KBM-7 (cell line): ENCODE measurements around the gene DCLK3.

Experiments
- DNase-seq: peaks from one replicate; pipeline ENCODE4 v3.0.0-alpha.2; 2015
- in situ Hi-C: fragments of 300-500 bp; cut with MboI; formaldehyde crosslinking; loops from 2 replicates; pipeline ENCODE4 v1.14.3; 2020; ENCODE audit warnings: low sequenced_read_pairs, low pct_unique_long_range_greater_than_20kb, mixed read lengths

DCLK3 gene, protein sequence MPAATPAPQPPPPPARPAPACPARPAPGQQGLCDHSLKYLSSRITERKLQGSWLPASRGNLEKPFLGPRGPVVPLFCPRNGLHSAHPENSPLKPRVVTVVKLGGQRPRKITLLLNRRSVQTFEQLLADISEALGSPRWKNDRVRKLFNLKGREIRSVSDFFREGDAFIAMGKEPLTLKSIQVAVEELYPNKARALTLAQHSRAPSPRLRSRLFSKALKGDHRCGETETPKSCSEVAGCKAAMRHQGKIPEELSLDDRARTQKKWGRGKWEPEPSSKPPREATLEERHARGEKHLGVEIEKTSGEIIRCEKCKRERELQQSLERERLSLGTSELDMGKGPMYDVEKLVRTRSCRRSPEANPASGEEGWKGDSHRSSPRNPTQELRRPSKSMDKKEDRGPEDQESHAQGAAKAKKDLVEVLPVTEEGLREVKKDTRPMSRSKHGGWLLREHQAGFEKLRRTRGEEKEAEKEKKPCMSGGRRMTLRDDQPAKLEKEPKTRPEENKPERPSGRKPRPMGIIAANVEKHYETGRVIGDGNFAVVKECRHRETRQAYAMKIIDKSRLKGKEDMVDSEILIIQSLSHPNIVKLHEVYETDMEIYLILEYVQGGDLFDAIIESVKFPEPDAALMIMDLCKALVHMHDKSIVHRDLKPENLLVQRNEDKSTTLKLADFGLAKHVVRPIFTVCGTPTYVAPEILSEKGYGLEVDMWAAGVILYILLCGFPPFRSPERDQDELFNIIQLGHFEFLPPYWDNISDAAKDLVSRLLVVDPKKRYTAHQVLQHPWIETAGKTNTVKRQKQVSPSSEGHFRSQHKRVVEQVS

GRCh38 chr3:36763850-36764703, at the start of gene DCLK3:
DCLK3 (minus strand) TSS chr3:36764553; CDS start chr3:36764263, 290 bp downstream.
- in situ Hi-C loops = no loop called here
- DNase-seq = peak; percentile 2

DNA sequence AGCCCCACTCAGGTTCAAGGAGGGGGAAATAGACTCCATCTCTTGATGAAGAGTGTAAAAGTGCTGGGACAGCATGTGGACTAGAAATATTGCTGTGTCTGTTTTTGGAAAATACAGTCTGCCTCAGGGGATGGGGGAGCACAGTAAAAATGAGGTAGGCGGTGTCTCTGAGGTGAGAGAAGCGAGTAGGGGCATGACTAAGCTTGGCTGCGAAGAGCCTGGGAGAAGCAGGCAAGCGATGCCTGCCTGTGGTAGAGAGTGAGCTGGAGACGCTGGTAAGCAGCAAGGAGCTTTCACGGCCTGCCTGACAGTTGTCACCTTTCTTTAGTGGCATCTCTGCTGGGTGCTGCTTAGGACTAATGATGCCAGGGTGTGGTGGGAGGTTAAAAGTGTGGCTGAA, 49.0 kb upstream of the DCLK3 start:
- in situ Hi-C loops = no loop called here
- no peak for DNase-seq

GRCh38 chr3:36812240-36812639, 47.9 kb upstream of the DCLK3 start:
- no peak for DNase-seq

DNA sequence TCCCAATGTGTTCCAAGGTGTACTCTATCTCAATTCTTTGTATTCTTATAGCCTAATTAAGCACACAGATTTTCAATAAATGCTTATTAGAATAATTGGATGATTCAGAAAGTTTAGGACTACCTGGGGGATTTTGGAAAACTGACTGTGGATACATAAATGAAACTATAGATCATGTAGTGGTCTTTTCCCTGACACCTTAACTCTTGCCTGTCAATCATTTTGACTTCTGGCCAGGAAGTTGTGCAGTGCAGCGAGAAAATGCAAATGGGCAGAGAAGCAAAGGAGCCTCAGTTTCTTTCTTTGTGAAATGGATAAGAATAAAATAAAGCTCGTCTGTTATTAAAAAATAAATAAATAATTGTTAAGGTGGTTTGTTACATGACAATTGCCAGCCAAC, 47.4 kb upstream of the DCLK3 start:
- no peak for DNase-seq
- in situ Hi-C loops = no loop called here

More at GRCh38 chr3:36812240-36812639, 47.9 kb upstream of the DCLK3 start:
- in situ Hi-C loops = no loop called here

DNA sequence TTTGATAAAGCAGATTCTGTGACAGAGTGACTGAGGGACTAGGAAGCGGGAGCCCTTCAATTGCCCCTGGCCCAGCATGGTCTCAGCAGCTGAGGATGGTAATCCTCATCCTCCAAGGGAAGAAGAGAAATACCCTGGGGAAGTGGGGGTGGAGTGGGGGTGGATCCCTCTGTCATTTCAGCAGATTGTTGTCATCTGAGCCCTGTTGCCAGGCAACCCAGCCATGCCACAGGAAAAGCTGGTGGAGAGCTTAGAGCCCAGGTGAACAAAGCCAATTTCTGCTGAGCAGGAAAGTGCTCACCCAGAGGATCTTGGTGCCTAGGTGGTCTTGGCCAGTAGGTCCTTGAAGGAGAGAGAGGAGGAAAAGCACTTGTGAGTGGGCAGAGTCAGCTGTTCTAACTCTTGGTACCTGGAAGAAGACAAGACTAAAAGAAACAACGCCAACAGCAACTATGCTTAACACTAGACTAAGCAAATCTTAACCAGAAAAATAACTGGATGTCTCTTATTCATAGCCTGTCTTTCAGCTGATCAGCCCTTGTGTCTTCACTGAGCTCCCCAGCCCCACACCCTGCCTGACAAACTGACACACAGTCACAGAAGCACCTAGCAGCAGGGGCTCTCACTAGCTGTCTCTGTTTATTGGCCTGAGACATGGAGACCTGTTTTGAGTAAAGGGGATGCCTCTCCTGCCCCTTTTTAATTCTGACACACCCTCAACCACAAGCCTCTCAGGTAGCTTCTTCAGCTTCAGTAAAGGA, 40.1 kb upstream of the DCLK3 start:
- DNase-seq = peak; percentile 8
- in situ Hi-C loops = no loop called here

GRCh38 chr3:36803091-36803791, 38.9 kb upstream of the DCLK3 start:
- in situ Hi-C loops = no loop called here
- DNase-seq = no peak

GRCh38 chr3:36800533-36801116, 36.3 kb upstream of the DCLK3 start:
- in situ Hi-C loops = no loop called here
- no peak for DNase-seq

DNA sequence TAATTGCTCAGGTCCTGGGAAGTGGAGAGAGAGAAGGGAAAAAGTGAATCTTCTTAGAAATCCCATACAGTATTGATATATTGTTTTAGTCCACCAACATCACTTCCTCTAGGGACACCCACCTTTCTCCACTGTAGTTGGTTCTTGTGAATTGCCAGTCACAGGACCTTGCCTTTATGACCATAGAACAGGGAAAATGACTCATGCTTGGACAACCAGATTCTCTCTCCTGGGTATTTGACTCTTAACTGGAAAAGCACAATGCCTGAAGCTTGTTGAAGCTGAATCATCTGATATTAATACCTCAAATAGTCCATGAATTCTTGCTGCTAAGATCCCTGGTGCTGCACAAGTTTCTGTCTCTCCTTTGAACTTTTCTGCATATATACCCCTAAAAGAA, 32.5 kb upstream of the DCLK3 start:
- DNase-seq = no peak

DNA sequence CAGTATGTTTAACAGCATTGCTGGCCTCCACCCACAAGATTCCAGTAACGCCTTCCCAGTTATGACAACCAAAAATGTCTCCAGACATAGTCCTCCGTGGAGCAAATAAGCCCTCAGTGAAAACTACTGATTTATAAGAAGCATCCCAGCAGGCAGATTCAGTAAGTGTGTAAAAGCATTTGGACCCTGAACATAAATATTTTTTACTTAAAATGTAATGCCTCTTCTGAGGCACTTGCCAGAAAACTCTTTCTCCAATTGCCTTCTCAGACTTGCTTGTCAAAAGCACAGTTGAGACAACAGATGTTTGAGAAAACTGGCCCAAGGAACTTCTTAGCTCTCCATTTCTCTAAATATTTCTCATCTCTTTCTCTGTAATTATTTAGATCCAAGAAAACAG, 31.8 kb upstream of the DCLK3 start:
- in situ Hi-C loops = no loop called here
- no peak for DNase-seq

More for the DNA sequence above, 32.5 kb upstream of the DCLK3 start:
- in situ Hi-C loops = no loop called here

DNA sequence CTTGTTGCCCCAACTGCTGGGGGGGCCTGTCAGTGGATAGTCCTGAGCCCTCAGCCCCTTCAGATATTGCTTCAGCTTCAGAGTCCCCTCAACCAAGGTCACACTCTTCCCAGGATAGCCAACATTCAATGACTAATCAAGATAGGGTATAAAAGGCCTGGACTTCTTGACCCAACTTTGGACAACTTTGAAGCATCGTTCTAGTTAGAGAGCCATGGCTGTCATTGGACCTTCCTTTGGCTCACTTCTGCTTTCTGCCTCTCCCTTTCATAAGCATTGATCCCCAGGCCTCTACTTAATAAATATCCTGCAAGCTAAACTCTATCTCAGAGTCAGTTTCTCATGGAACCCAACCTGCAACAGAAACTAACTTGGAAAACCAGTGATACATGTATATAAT, 31.3 kb upstream of the DCLK3 start:
- in situ Hi-C loops = no loop called here
- no peak for DNase-seq

DNA sequence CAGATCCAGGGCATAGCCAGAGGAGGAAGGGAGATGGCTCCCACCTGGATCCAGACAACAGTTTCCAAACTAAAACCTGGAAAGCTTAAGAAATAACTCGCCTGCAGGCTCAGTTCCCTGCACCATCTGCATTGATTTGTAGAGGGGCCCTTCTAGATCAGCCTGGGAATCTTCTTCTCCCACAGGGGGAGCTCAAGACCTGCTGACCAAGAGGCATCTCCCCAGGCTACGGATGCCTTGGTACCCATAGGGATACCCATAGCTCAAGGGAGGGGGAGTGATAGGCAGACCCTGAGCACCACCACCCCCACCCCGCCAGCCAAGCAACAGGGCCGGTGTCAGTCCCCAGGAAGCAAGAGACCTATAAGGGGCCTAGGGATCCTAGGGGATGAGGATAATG, 28.0 kb upstream of the DCLK3 start:
- peak; percentile 49 for DNase-seq
- in situ Hi-C loops = no loop called here

DNA sequence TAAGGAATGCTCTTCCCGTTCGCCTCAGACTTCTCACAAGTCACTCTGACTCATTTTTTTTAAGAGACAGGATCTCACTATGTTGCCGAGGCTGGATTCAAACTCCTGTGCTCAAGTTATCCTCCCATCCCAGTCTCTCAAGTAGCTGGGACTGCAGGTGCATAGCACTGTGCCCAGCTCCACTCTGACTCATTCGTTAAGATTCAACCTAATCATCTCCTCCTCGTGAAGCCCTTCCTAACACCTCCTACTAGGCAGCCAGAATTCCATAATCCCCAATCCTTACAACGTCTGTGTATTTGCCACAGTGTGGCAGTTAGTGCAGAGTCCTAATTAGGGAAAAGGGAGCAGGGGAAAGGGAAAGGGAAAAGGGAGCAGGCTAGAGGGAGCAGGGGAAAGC, 26.4 kb upstream of the DCLK3 start:
- in situ Hi-C loops = no loop called here
- DNase-seq = no peak

GRCh38 chr3:36786921-36787890, 22.9 kb upstream of the DCLK3 start:
- DNase-seq = peak; percentile 36
- in situ Hi-C loops = no loop called here

- in situ Hi-C loops = no loop called here
Observed at GRCh38 chr3:36784138-36784635, 19.8 kb upstream of the DCLK3 start.

DNA sequence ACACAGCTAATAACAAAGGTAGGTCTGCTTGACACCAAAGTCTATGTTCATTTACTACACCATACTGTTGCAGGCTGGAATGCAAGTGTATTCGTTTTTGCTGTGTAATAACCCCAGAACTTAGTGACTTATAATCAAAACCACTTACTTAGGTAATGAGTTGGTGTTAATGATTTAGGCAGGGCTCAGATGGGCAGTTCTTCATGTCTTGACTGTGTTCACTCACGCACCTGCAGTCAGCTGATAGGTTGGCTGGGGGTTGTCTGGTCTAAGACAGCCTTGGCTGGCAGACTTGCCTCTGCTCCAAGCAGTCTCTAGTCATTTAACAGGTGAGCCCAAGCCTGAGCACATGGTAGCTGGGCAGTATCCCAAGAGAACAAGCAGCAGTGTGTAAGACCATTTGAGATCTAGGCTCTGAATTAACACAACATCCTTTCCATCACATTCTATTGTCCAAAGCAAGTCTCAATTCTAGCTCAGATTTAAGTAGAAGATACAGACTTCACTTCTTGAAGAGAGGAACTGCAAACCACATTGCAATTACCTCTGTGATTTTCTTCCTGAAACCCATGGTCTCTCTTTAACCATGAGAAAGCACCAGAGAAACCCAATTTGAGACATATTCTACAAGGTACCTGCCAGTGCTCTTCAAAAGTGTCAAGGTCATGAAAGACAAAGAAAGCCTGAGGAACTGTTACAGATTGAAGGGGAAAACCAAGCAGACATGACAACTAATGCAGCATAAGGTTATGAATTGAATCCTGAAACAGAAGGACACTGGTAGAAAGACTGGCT, 13.3 kb upstream of the DCLK3 start:
- no peak for DNase-seq
- in situ Hi-C loops = no loop called here

More at GRCh38 chr3:36784138-36784635, 19.8 kb upstream of the DCLK3 start:
- no peak for DNase-seq

GRCh38 chr3:36776436-36776835, 12.1 kb upstream of the DCLK3 start:
- no peak for DNase-seq
- in situ Hi-C loops = no loop called here
